SK-MEL-5 (cell line): ENCODE results near the gene COA1. TPM values are rescaled to one million over a fixed set of nuclear protein-coding genes. Genes with fewer than 3 reads are reported as not detected.
A peak's percentile ranks its signal among the peaks of the same experiment; 100 is the strongest.
"Not testable (repeated sequence)": the region's sequence is repeated elsewhere in the genome, so short reads cannot be mapped to it uniquely, and the experiment has no call there.

Experiments
- DNase-seq: peaks from one replicate; pipeline ENCODE4 v3.0.0-alpha.2; 2016; ENCODE audit warnings: low read depth, low spot score
- in situ Hi-C: cut with HindIII; loops from 2 replicates; pipeline ENCODE4 v1.10.0; 2016; ENCODE audit warnings: low sequenced_read_pairs, high pct_unique_total_duplicates, low pct_unique_long_range_greater_than_20kb
- total RNA-seq: library from RNA; depleted of rRNA; stranded (reverse); fragments of >200 nt; shearing (Covaris generic); gene quantifications from 2 replicates; pipeline ENCODE4 v1.2.3, GENCODE V29; 2014

The COA1 gene
- total RNA-seq, 1 experiment from 2014 or later = 79.6 TPM

GRCh38 chr7:43677864-43678263, 51.5 kb downstream of the COA1 start:
- no peak for DNase-seq
- in situ Hi-C loops = no loop called here

- in situ Hi-C loops = no loop called here
- DNase-seq = peak; percentile 43
Observed at GRCh38 chr7:43674559-43675436, 54.5 kb downstream of the COA1 start.

GRCh38 chr7:43673243-43673976, 55.9 kb downstream of the COA1 start:
- in situ Hi-C loops, DNase-seq: not testable (repeated sequence)

GRCh38 chr7:43671521-43671920, 57.8 kb downstream of the COA1 start:
- no peak for DNase-seq
- in situ Hi-C loops = no loop called here

GRCh38 chr7:43669286-43670081, 59.8 kb downstream of the COA1 start:
- in situ Hi-C loops = no loop called here
- no peak for DNase-seq

GRCh38 chr7:43668035-43668434, 61.3 kb downstream of the COA1 start:
- DNase-seq = no peak
- in situ Hi-C loops = no loop called here

GRCh38 chr7:43666938-43667337, 62.4 kb downstream of the COA1 start:
- no peak for DNase-seq
- in situ Hi-C loops = no loop called here

- in situ Hi-C loops = no loop called here
- DNase-seq = no peak
Observed at GRCh38 chr7:43664681-43665080, 64.6 kb downstream of the COA1 start.

GRCh38 chr7:43660141-43660540, 69.2 kb downstream of the COA1 start:
- in situ Hi-C loops = no loop called here
- DNase-seq = no peak

GRCh38 chr7:43659549-43659896, 69.8 kb downstream of the COA1 start:
- in situ Hi-C loops = no loop called here
- no peak for DNase-seq

- in situ Hi-C loops = no loop called here
- no peak for DNase-seq
Observed at GRCh38 chr7:43658718-43659548, 70.4 kb downstream of the COA1 start.

- in situ Hi-C loops = no loop called here
- no peak for DNase-seq
Observed at GRCh38 chr7:43656997-43657396, 72.3 kb downstream of the COA1 start.

GRCh38 chr7:43655584-43655983, 73.7 kb downstream of the COA1 start:
- in situ Hi-C loops = no loop called here

GRCh38 chr7:43653891-43654504, 75.3 kb downstream of the COA1 start:
- no peak for DNase-seq
- in situ Hi-C loops = no loop called here

More at GRCh38 chr7:43655584-43655983, 73.7 kb downstream of the COA1 start:
- peak; percentile 16 for DNase-seq

- in situ Hi-C loops = no loop called here
- no peak for DNase-seq
Observed at GRCh38 chr7:43653466-43653865, 75.9 kb downstream of the COA1 start.

GRCh38 chr7:43652364-43652763, 77.0 kb downstream of the COA1 start:
- no peak for DNase-seq
- in situ Hi-C loops = no loop called here

- DNase-seq = no peak
- in situ Hi-C loops = no loop called here
Observed at GRCh38 chr7:43650457-43651052, 78.8 kb downstream of the COA1 start.
